ENCODE results near the gene MOK.
"Not testable (repeated sequence)": the region's sequence is repeated elsewhere in the genome, so short reads cannot be mapped to it uniquely, and the experiment has no call there.

Gene MOK

DNA sequence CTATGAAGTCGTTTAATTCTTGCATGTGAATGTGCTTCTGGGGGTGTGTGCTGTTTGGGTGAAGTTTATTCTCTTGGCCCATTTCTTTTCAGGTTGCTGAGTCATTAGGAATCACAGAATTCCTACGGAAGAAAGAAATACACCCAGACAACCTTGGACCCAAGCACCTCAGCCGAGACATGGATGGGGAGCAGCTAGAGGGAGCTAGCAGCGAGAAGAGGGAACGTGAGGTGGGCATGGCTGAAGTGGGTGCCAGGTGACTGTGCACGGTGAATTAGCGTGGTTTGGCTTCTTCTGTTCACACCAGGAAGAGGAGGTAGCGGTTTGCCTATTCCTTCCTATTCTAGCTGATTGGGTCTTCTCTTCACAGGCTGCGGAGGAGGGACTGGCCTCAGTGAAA lies 33.8 kb upstream of the MOK start:
- ChIA-PET CTCF (interaction anchor here (0.8 kb wide), 1 partner anchor 16 kb away, joined by 4 read pairs; no protein-coding TSS in a partner anchor), POLR2A (no interaction called here)
- no peak overlapping the region for H3K4me3 ChIP-seq (ENCODE audit: low read depth, low read length)
- TF ChIP-seq, protein P1, sequence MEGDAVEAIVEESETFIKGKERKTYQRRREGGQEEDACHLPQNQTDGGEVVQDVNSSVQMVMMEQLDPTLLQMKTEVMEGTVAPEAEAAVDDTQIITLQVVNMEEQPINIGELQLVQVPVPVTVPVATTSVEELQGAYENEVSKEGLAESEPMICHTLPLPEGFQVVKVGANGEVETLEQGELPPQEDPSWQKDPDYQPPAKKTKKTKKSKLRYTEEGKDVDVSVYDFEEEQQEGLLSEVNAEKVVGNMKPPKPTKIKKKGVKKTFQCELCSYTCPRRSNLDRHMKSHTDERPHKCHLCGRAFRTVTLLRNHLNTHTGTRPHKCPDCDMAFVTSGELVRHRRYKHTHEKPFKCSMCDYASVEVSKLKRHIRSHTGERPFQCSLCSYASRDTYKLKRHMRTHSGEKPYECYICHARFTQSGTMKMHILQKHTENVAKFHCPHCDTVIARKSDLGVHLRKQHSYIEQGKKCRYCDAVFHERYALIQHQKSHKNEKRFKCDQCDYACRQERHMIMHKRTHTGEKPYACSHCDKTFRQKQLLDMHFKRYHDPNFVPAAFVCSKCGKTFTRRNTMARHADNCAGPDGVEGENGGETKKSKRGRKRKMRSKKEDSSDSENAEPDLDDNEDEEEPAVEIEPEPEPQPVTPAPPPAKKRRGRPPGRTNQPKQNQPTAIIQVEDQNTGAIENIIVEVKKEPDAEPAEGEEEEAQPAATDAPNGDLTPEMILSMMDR (IDR thresholded peaks at IDR 0.05; ENCODE audit: insufficient read depth, low read length, missing control alignments): no peak
- no peak for DNase-seq (ENCODE audit: low read depth, low spot score)

DNA sequence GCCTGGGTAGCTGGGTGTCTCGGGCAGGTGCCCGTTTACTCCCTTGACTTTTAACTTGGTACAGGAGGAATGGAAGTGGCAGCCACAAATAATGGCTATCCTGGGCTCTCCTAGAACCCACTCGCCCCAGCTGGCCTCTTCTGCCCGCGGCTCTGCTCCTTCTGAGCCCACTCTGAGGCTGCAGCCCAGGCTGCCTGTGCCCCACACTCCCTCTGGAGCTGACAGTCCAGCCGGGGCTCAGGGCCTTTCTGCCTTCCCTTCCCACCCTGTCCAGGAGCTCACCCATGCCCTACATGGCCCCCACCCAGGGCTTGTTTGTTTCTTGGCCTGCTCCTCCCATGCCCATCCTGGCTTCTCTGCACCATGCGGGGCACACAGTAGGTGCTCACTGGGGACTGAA lies 30.2 kb upstream of the MOK start:
- POLR2A ChIA-PET: interaction anchor here (1.0 kb wide), 1 partner anchor 27 kb away, joined by 3 read pairs; the partner anchor contains the start of genes CINP and TECPR2
- H3K4me3 ChIP-seq (ENCODE audit: low read depth, low read length): no peak overlapping the region
- CTCF ChIA-PET: interaction anchor here (0.8 to 1.0 kb wide), 2 partner anchors 12 to 103 kb away, joined by 3 read pairs; no protein-coding TSS in a partner anchor
- TF ChIP-seq, protein P1 (IDR thresholded peaks at IDR 0.05; ENCODE audit: insufficient read depth, low read length, missing control alignments): no peak
- DNase-seq (ENCODE audit: low read depth, low spot score): no peak

DNA sequence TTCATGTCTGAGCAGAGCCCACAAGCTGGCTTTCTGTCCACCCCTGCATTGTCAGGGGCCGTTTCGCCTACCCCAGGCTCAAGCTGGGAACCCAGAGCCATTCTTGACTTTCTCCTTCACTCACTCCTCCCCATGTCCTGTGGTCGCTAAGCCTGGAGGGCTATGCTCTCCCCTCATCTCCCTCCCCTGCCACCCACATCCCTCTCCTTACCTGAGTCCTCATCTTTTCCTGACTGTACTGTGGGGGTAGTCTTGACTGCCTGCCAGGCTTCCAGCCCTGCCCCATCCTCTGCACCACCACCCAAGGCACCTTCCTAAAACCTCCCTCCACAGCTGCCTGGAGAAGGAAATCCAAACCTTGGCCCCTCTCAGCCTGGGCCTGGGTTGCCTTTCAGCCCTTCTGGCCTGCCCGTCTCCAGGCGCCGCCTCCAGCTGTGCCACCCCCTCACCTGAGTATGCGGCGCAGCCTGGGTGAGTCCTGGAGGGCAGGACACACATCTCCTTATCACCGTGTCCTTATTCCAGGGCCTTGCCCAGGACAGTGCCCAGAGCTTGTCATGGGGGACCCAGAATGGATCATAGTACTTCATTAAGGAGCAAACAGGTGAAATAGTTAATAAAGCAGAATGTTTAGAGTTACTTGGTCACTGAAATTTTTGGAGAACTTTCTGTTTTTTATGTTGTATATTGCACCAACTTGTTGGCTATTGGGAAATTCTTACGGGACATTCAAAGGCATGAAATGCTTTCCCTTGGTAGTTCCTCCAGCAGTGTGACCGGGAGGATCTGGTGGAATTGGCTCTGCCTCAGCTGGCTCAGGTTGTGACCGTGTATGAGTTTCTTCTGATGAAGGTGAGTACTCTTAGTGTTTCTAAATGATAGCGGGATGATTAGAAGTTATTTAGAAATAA lies 29.1 kb upstream of the MOK start:
- no peak overlapping the region for H3K4me3 ChIP-seq (ENCODE audit: low read depth, low read length)
- POLR2A ChIA-PET: interaction anchor here (1.0 to 1.2 kb wide), 2 partner anchors 17 to 28 kb away, joined by 3 read pairs; partner anchors contain the start of genes CINP and TECPR2
- TF ChIP-seq, protein P1 (IDR thresholded peaks at IDR 0.05; ENCODE audit: insufficient read depth, low read length, missing control alignments): no peak
- CTCF ChIA-PET: interaction anchor here (0.8 to 2.1 kb wide), 6 partner anchors 11 to 372 kb away, joined by 3 to 8 read pairs (median 3); no protein-coding TSS in a partner anchor
- no peak for DNase-seq (ENCODE audit: low read depth, low spot score)

DNA sequence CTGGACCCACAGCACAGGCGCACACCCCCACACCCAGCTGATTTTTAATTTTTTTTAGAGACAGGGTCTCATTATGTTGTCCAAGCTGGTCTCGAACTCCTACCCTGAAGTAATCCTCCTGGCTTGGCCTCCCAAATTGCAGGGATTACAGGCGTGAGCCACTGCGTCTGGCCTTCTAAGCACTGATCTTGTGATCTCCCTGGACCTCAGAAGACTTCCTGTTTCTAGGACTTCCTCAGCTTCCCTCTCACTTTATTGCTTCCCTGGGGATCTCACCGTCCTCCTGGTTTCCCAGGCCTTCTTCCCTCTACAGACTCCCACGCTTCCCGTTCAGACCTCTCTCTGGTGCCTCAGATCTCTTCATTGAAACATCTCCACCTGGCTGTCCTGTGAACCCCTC lies 28.4 kb upstream of the MOK start:
- DNase-seq (ENCODE audit: low read depth, low spot score): no peak
- ChIA-PET POLR2A (interaction anchor here (1.2 kb wide), 1 partner anchor 18 kb away, joined by 3 read pairs; no protein-coding TSS in a partner anchor), CTCF (interaction anchor here (1.2 to 2.1 kb wide), 4 partner anchors 10 to 372 kb away, joined by 3 to 8 read pairs (median 3); no protein-coding TSS in a partner anchor)
- TF ChIP-seq, protein P1 (IDR thresholded peaks at IDR 0.05; ENCODE audit: insufficient read depth, low read length, missing control alignments): no peak
- H3K4me3 ChIP-seq (ENCODE audit: low read depth, low read length): no peak overlapping the region

DNA sequence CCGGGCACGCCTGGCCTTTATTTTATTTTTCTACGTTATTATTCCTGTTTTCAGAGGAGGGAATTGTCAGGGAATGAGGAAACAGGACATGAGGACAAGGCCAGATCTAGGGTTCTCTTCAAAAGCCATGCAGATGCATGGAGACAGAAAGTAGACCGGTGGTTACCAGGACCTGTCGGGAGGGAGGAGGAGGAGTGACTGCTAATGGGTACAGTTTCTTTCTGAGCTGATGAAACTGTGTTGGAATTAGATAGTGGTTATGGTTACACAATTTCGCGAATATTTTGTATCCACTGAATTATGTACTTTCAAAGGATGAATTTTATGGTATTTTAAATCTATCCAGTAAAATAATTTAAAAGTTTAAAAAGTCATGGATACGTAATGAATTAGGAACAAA lies 25.8 kb upstream of the MOK start:
- TF ChIP-seq, protein P1 (IDR thresholded peaks at IDR 0.05; ENCODE audit: insufficient read depth, low read length, missing control alignments): no peak
- no peak overlapping the region for H3K4me3 ChIP-seq (ENCODE audit: low read depth, low read length)
- DNase-seq (ENCODE audit: low read depth, low spot score): no peak
- POLR2A ChIA-PET: no interaction called here
- CTCF ChIA-PET: no interaction called here

DNA sequence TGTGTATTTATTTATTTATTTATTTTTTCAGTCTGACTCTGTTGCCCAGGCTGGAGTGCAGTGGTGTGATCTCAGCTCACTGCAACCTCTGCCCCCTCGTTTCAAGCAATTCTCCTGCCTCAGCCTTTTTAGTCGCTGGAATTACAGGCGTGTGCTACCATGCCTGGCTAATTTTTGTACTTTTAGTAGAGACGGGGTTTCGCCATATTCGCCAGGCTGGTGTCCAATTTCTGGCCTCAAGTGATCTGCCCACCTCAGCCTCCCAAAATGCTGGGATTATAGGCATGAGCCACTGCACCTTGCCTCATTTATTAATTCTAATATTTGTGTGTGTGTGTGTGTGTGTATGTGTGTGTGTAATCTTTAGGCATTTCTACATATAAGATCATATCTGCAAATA lies 24.4 kb upstream of the MOK start:
- POLR2A ChIA-PET: not testable (repeated sequence)
- CTCF ChIA-PET: interaction anchor here (1.3 to 2.9 kb wide), 2 partner anchors 15 to 187 kb away, joined by 3 to 11 read pairs; no protein-coding TSS in a partner anchor

More for the DNA sequence above, 24.4 kb upstream of the MOK start:
- not testable (repeated sequence) for H3K4me3 ChIP-seq (ENCODE audit: low read depth, low read length); DNase-seq (ENCODE audit: low read depth, low spot score)

Measured in AG04449 (cell line).